Measurements from ENCODE around the gene STX8.

Gene STX8

DNA sequence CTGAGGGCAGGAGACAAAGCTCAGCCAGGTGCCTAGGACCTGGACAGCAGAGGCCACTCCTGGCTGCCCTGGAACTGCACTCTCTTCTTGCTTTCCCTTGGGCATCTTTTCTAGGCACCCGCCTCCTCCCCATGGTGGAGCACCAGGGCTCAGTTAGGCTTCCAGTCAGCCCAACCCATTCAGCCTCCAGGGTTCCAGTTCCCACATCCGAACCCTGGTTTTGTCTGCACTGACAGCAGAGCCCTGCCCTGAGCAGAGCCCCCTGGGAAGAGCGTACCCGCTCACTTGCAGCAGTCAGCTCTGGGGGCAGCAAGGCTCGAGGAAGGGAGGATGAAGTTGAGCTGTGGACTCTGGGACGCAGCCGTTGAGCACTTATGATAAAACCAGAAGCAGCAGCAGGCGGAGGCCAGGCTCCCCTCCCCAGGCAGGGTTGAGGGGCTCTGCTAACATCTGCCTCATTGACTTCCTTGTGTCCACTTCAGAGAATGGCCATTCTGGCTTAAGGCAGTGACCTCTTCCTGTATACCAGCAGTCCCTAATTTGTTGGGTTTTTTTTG, 341.2 kb downstream of the STX8 start:
- FAIRE-seq, result no peak

GRCh38 chr17:9233761-9234160, 341.9 kb downstream of the STX8 start:
- FAIRE-seq (no peak), DNase-seq (ENCODE audit: extremely low spot score, insufficient read length, low read depth) (no peak)

More for the DNA sequence above, 341.2 kb downstream of the STX8 start:
- DNase-seq (ENCODE audit: extremely low spot score, insufficient read length, low read depth), result no peak

GRCh38 chr17:9233271-9233599, 342.4 kb downstream of the STX8 start:
- FAIRE-seq (no peak), DNase-seq (ENCODE audit: extremely low spot score, insufficient read length, low read depth) (no peak)

- FAIRE-seq (no peak), DNase-seq (ENCODE audit: extremely low spot score, insufficient read length, low read depth) (no peak)
These were observed 342.9 kb downstream of the STX8 start for GRCh38 chr17:9232591-9233270.

GRCh38 chr17:9232155-9232475, 343.5 kb downstream of the STX8 start:
- FAIRE-seq (no peak), DNase-seq (ENCODE audit: extremely low spot score, insufficient read length, low read depth) (no peak)

DNA sequence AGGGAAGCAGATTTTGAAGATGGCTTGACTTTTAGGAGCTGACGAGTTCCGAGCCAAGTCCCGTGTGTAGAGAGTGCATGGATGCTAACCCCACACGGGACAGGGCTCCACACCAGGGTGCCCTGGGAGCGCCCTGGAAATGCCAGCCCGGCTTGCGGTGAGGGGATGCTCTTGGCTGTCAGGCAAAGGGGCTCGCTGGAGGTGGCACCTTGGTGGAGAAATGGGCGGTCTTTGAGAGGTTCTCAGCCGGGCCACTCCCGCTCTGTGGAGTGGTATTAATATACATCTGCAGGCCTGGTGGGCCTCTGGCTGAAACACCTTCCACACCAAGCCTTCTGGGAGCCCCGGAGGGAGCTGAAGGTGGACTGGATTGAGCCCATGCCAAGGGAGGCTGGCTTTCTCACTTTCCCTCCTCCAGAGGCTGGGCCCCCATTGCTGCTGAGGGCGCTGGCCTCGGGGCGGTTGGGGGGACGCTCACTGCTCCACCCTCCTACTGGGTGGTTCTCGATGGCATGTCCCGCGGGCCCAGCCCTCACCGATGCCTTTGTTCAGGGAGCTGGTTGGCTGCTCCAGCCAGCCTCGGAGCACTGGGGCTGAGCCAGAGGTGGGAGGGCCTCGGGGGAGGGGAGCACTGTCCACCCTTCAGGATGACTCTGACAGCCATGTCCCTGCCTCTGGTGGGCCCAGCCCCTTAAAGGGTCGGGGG, 344.0 kb downstream of the STX8 start:
- FAIRE-seq, result no peak
- DNase-seq (ENCODE audit: extremely low spot score, insufficient read length, low read depth), result no peak

DNA sequence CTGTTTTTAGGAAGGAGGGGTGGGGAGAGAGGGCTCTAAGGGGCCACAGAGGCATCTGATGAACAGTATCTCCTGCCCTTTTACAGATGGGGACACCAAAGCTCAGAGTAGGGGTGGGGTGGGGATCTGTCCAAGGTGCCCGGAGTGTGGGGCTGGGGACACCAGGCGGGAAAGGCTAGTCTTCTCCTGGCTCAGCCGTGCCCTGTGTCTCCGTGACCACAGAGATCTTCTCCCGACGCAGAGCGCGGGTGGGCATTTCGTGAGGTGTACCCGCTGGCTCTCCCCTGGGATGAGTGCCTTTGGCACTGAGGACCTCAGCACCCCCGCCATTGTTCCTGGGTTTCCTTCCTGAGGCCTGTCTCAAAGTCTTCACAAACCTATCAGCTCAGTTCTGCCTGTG, 344.8 kb downstream of the STX8 start:
- FAIRE-seq, result no peak
- no peak for DNase-seq (ENCODE audit: extremely low spot score, insufficient read length, low read depth)

DNA sequence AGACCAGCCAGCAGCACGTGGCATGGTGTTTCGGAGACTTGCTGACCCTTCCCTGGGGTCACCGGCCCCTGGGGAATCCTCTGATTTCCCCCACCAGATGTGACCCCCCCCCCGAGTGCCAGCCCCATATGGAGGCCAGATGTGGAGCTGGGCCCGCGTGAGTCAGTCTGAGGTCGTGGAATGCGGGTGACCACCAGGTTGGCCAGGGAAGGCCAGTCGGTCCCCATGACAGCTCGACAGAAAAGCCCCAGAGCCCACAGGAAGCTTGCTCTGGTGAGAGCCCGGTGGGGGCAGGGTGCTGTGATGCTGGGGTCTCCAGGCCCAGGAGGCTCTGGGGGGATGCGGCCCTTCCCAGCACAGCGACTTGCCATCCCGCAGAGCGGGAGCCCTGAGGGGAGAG, 345.3 kb downstream of the STX8 start:
- DNase-seq (ENCODE audit: extremely low spot score, insufficient read length, low read depth) (no peak), FAIRE-seq (no peak)

DNA sequence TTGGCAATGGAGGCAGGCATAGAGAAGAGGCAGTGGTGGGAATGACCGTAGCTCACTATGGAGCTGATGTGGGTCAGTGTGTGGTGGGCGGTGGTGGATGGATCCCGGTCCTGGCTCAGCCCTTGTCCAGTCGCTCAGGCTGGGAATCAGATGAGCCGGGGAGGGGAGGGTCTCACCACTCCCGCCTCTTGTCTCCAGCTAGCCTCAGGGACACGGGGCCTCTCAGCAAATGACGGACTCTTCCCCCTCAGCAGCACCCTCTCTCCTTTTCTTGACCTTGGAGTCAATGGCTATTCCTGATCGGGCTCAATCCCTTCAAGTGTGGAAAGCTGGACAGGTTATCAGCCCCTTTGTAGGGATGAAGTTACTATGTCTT, 345.8 kb downstream of the STX8 start:
- DNase-seq (ENCODE audit: extremely low spot score, insufficient read length, low read depth), result no peak
- no peak for FAIRE-seq

GRCh38 chr17:9229160-9229825, 346.3 kb downstream of the STX8 start:
- no peak for DNase-seq (ENCODE audit: extremely low spot score, insufficient read length, low read depth)
- no peak for FAIRE-seq

- no peak for DNase-seq (ENCODE audit: extremely low spot score, insufficient read length, low read depth)
- no peak for FAIRE-seq
These were observed 347.0 kb downstream of the STX8 start for GRCh38 chr17:9228408-9229159.

GRCh38 chr17:9227819-9228407, 347.7 kb downstream of the STX8 start:
- DNase-seq (ENCODE audit: extremely low spot score, insufficient read length, low read depth) (no peak), FAIRE-seq (no peak)

DNA sequence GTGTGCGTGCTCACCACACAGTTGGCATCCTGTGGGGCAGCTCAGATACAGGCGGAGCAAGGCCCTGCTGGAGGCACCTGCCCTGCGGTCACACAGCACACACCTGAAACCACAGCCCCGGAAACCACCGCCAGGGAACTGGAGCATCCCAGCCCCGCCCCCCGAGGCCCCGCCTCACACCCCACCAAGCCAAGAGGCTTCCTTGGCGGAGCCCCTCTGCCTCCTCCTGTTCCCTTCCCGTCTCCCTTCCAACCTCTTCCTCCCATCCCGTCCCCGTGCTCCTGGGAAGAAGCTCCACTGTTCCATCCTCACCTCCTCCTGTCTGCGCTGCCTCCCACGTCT, 348.9 kb downstream of the STX8 start:
- no peak for FAIRE-seq

GRCh38 chr17:9226130-9226793, 349.4 kb downstream of the STX8 start:
- DNase-seq (ENCODE audit: extremely low spot score, insufficient read length, low read depth), result no peak
- FAIRE-seq, result no peak

More for the DNA sequence above, 348.9 kb downstream of the STX8 start:
- no peak for DNase-seq (ENCODE audit: extremely low spot score, insufficient read length, low read depth)

DNA sequence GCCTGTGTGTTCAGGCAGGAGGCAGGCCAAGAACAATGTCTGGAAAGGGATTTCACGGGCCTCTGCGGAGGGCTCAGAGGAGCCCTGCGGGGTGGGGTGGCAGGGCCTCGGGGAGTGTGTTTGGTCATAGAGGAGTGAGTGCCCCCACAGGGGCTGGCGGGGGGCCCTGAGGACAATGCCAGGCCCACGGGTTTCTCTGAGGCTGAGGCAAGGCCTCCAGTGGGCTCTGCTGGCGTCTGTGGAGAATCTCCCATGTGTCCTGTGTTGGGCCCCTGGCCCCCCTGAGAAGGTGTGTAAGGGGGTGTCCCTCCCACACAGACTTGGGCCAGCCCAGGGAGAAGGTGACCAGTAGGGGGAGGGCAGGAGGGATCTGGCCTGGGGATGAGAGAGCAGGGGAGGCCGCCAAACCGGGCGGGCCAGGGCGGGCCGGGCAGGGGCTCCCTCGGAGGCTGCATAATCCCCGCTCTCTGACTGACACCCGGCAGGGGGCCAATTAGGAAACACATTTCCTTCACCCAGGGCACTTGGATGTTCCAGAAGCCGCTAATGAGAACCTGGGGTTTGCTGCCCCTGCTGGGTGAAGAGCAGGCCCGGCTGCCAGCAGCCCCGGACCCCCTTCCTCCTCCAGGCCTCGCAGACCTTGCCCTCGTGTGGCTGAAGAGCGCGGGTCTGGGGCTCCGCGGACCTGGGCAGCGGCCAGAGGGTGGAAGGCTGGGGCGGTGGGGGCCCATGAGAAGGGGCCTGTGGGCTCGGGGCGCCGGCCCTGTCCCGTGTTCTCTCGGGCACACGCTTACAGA, 350.1 kb downstream of the STX8 start:
- FAIRE-seq (no peak), DNase-seq (ENCODE audit: extremely low spot score, insufficient read length, low read depth) (no peak)

DNA sequence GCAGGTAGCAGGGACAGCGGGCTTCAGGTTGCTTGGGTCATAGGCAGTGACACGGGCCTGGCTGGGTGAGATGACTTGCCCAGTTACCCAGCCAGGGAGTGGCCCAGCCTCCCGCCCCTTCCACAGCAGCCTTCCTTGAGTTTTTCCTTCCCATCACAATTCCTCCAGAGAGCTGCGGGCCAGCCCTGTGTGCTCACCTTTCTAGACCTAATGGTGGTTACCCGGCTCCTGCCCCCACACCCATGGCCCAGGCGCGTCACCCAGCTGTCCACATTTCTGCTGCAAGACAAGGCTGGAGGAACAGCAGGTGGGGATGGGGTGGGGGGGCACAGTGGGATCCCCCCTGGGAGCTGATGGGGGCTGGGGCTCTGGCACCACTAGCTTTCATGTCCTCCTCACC, 351.1 kb downstream of the STX8 start:
- no peak for FAIRE-seq
- DNase-seq (ENCODE audit: extremely low spot score, insufficient read length, low read depth), result no peak

DNA sequence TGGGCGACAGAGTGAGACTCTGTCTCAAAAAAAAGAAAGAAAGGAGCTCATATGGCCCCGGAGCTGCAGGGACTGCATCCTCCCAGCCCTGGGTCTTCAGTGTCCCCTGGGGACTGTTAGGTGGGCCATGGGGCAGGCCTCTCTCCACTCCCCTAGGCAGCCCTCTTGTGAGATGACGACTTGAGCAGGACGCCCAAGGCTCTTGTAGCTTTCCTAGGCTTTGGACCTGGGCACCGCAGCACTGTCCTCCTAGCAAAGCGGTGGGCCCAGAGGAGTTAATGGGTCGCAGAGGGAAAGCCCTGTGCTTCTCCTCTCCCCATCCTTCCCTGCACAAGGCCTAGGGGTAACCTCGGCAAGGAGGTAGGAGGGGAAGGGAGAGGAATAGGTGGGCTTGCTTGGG, 352.1 kb downstream of the STX8 start:
- DNase-seq (ENCODE audit: extremely low spot score, insufficient read length, low read depth) (no peak), FAIRE-seq (no peak)

GRCh38 chr17:9221922-9222180, 353.8 kb downstream of the STX8 start:
- DNase-seq (ENCODE audit: extremely low spot score, insufficient read length, low read depth), result no peak

GRCh38 chr17:9221147-9221921, 354.3 kb downstream of the STX8 start:
- no peak for FAIRE-seq
- no peak for DNase-seq (ENCODE audit: extremely low spot score, insufficient read length, low read depth)

More at GRCh38 chr17:9221922-9222180, 353.8 kb downstream of the STX8 start:
- FAIRE-seq, result no peak
